SKM-1 (cell line): Measurements from ENCODE around the gene UNC13D.
"Not testable (repeated sequence)": the region's sequence is repeated elsewhere in the genome, so short reads cannot be mapped to it uniquely, and the experiment has no call there.

ENCODE experiments used
- DNase-seq: peaks from one replicate; lab custom pipeline; 2025; ENCODE audit not compliant: unreplicated experiment; lab: John Stamatoyannopoulos, UW

The UNC13D gene

GRCh38 chr17:75843577-75844529 lies at the start of gene UNC13D:
TSS of gene UNC13D (minus strand) at chr17:75844404. CDS start at chr17:75844337, 67 bp downstream.
- peak; percentile 78 for DNase-seq

- DNase-seq: no peak
These were observed 49.3 kb upstream of the UNC13D start for GRCh38 chr17:75893305-75894048.

DNA sequence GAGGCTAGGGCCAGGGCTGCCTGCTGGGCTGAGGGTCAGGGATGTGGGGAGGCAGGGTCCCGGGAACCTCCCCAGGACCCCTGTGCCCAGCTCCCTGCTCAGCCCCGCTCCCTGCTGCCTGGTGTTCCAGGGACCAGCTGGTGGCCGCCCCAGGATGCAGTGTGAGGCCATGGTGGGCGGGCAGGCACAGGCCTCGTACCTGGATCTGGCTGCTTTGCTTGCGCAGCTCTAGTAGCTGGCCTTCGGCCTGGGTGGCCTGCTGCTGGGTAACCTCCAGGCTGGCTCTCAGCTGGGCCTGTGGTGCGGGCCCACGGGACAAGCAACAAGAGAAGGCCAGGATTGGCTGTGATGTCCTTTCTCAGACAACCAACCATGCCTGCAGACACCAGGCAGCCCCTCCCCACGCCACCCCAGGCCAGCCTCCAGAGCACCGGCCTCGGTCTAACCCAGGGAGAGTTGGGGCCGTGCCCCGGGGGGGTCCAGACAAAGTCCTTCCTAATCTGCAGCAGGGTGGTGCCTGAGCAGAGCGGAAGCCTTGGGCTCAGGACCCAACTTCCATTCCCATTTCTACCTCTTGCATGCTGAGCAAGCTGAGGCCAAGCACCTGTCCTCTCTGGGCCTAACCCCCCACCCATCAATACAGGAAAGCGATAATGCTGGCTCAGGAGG lies 48.5 kb upstream of the UNC13D start:
- no peak for DNase-seq

DNA sequence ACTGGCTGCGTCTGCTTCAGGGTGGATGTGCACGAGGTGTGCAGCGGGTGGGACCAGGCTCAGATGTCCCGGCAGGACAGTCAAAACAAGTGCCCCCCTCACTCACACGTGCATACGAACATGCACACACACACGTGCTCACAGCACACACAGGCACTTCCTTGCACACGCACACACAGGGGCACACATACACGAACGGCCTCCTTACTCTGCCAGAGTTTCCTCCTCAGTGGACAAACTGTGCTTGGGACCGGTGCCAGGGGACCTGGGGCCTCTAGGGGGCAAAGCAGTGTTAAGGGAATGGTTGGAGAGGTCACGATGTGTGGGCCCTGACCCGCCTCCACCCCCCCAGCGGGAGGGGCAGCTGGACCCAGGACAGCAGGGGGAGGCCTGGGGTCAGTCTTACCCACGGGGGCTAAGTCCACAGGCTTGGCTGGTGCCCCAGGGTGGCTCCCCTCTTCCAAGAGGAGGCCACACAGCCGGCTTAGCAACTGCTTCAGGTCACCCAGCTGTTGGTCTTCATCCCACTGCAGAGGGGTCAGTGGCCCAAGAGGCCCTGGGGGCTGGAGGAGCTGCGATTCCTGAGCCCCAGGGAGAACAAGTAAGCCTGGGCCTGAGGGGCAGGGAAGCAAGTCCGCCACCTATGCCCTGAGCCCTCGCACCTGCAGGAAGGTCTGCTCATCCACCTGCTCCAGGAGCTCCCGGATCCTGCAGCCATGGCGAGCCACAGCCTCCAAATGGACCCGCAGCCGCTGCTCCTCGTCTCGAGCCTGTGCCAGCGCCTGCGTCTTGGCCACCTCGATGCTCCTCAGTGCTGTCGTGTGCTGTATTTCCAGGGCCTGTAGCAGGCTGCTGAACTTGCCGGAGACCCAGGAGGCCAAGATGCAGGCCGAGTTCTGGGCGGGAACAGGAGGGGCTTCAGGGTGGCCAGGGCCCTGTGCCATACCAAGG lies 47.7 kb upstream of the UNC13D start:
- DNase-seq: no peak

- DNase-seq: no peak
These were observed 46.9 kb upstream of the UNC13D start for GRCh38 chr17:75891022-75891604.

DNA sequence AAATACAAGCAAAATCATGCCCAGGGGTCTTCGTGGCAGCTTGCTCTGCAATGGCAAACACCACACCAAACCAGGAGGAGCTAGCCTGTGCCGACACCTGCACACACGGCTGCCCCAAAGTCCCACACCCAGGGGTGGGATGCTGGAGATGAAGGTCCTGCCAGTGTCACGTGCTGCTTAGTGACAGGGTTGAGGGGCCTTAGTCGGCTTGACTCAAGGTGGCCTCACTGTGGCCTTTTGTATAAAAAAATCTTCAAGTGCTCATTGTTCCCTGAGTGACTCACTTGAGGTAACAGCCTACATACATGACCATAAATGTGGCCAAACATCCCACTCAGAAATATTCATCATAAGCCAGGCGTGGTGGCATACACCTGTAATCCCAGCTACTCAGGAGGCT lies 45.2 kb upstream of the UNC13D start:
- DNase-seq: no peak

DNA sequence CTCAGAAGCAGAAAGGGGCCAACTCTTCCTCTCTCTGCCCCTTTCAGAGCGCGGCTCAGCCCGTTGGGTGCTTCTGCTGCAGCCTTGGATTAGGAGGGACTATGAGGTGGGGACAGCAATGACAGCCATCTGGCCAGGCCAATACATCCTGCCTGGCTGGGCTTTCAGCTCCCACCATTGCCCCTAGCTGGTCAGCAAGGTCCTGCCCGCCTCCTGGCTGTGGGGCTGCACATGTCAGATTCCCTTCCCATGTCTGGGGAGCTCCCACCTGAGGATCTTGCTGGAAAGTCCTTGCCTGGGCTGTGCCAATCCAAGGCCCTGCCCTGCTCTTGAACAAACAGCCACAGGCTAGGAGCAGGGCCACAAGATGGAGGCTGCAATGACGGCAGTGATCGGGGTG lies 44.3 kb upstream of the UNC13D start:
- DNase-seq: no peak

GRCh38 chr17:75885860-75886259 lies 41.7 kb upstream of the UNC13D start:
- DNase-seq: not testable (repeated sequence)

DNA sequence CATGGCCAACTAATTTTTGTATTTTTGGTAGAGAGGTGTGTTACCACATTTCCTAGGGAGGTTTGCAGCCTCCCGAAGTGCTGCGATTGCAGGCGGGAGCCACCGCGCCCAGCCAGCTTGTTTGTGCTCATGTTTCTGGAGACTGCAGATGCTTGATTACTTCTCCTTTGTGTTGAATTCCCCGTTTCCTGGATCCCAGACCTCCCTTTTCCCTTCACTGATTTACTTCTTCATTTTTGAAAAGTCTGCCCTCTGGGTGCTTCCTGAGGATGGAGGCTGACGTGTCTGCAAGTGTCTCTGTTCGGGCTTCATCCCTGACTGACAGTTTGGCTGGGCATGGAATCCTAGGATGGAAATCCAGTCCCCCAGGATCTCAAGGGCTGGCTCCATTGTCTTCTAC lies 41.2 kb upstream of the UNC13D start:
- DNase-seq: no peak

DNA sequence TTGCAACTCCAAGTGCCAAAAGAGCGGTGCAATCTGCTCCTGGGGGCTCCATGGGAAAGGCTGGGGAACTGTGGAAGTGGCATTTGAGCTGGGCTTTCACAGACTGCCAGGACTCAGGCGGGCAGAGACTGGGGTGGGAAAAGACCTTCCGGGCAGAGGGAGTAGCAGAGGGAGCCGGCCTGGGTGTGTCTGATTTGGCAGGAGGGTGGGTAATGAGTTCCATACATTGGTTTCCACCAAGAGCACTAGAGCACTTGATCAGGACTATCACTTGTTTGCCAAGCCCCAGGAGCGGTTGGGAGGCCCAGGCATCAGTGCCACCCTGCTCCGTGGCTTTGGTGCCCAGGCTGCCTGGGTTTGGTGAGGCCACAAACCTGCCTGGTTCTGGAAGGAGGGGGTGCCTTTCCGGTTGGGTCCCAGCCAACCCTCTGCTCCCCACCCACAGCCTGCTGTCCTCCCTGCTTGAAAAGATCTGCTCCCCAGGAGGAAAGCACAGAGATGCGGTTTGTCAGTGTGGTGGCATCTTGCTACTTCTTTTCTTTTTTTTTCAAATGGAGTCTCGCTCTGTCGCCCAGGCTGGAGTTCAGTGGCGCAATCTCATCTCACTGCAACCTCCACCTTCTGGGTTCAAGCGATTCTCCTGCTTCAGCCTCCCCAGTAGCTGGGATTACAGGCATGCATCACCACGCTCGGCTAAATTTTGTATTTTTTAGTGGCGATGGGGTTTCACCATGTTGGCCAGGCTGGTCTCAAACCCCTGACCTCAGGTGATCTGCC lies 37.7 kb upstream of the UNC13D start:
- DNase-seq: no peak

DNA sequence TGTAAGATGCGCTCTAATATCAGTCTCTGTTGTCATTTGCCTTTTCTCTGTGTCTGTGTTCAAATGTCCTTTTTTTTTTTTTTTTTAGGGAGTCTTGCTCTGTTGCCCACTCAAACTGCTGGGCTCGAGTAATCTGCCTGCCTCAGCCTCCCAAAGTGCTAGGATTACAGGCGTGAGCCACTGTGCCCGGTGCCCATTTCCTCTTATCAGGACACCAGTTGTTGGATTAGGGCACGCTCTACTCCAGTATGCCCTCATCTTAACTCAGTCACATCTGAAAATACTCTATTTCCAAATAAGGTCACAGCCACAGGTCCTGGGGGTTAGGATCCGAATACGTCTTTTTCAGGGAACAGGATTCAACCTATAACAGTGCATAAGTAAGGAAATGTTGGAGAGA lies 36.1 kb upstream of the UNC13D start:
- no peak for DNase-seq

DNA sequence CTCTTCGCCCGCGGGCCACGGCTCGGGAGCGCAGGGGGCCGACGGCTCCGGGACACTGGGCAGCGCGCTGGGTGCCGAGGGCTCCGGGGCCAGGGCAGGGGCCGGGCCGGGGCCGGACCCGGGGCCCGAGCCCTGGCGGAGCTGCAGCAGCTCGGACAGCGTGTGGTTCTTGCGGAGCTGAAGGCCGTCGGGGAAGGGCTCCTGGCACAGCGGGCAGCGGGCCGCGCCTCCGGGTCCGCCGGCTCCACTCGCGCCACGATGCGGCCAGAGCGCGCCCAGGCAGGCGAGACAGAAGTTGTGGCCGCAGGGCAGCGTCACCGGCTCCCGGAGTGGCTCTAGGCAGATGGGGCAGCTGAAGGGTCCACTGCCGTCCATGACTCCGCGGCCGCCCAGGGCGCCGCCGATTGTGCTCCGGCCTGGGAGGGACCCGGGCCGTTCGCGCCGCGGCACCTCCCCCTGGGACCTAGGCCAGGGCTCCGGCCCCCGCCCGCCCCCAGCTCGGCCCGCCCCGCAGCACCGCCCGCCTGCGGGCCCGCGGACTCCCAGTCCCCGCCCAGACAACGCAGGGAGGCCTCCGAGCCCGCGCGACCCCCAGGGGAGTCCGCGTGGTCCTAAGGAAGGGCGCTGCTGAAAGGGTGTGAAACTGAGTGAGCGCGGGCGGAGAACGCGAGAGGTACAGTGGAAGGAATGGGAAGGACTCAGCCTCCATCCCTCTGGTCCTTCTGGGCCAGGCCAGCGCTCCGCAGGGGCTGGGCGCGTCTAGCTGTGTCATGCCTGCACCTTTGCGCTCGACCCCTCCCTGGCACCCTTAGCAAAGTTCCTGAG lies 34.2 kb upstream of the UNC13D start, which contains the start of gene TRIM47:
TSS of gene TRIM47 (minus strand) at position 408 of the 825 bp plus-strand sequence. CDS start at position 375, 33 bp downstream.
- no peak for DNase-seq

DNA sequence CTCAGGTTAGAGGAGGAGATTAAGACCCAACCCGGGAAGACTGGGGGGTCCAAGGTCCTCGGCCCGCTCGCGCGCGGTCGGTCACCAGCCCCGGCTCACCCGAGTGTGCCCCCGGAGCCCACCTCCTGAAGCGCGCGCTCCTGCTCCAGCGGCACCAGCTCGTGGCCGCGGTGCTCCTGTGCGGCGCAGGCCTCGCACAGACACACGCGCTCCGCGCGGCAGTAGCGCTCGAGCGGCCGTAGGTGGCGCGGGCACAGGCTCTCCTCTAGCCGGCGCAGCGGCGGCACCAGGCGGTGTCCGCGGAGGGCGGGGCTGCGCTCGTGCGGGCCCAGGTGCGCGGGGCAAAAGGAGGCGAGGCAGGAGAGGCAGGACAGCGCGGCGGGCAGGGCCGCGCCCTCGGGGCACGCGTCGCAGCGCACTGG lies 33.6 kb upstream of the UNC13D start:
- peak; percentile 46 for DNase-seq

- DNase-seq: no peak
These were observed 32.9 kb upstream of the UNC13D start for GRCh38 chr17:75876938-75877751.

GRCh38 chr17:75876190-75876937 lies 32.2 kb upstream of the UNC13D start:
- DNase-seq: no peak

GRCh38 chr17:75875940-75876189 lies 31.7 kb upstream of the UNC13D start:
- no peak for DNase-seq
